Measurements from ENCODE around the gene KIFAP3.

Gene KIFAP3

GRCh38 chr1:169886931-169887330, 187.6 kb downstream of the KIFAP3 start:
- no peak for TF ChIP-seq CTCF (conservative IDR thresholded peaks at IDR 0.05; ENCODE audit: low read depth, low read length)
- H3K4me3 ChIP-seq (ENCODE audit: low read length): no peak overlapping the region
- no peak for DNase-seq (ENCODE audit: low read depth)

GRCh38 chr1:169886422-169886821, 188.1 kb downstream of the KIFAP3 start:
- DNase-seq (ENCODE audit: low read depth): peak; percentile 73
- H3K4me3 ChIP-seq (ENCODE audit: low read length): no peak overlapping the region
- no peak for TF ChIP-seq CTCF (conservative IDR thresholded peaks at IDR 0.05; ENCODE audit: low read depth, low read length)

- TF ChIP-seq CTCF (conservative IDR thresholded peaks at IDR 0.05; ENCODE audit: low read depth, low read length): no peak
- no peak for DNase-seq (ENCODE audit: low read depth)
- H3K4me3 ChIP-seq (ENCODE audit: low read length): no peak overlapping the region
Measured at GRCh38 chr1:169885207-169885606, 189.3 kb downstream of the KIFAP3 start.

GRCh38 chr1:169884634-169885033, 189.9 kb downstream of the KIFAP3 start:
- no peak overlapping the region for H3K4me3 ChIP-seq (ENCODE audit: low read length)
- TF ChIP-seq CTCF (conservative IDR thresholded peaks at IDR 0.05; ENCODE audit: low read depth, low read length): no peak
- DNase-seq (ENCODE audit: low read depth): no peak

GRCh38 chr1:169882039-169882511, 192.4 kb downstream of the KIFAP3 start:
- no peak for TF ChIP-seq CTCF (conservative IDR thresholded peaks at IDR 0.05; ENCODE audit: low read depth, low read length)

GRCh38 chr1:169879034-169879840, 195.3 kb downstream of the KIFAP3 start:
- no peak overlapping the region for H3K4me3 ChIP-seq (ENCODE audit: low read length)
- DNase-seq (ENCODE audit: low read depth): no peak
- TF ChIP-seq CTCF (conservative IDR thresholded peaks at IDR 0.05; ENCODE audit: low read depth, low read length): no peak

More at GRCh38 chr1:169882039-169882511, 192.4 kb downstream of the KIFAP3 start:
- no peak overlapping the region for H3K4me3 ChIP-seq (ENCODE audit: low read length)
- DNase-seq (ENCODE audit: low read depth): no peak

GRCh38 chr1:169878498-169878897, 196.0 kb downstream of the KIFAP3 start:
- no peak for DNase-seq (ENCODE audit: low read depth)
- TF ChIP-seq CTCF (conservative IDR thresholded peaks at IDR 0.05; ENCODE audit: low read depth, low read length): no peak
- H3K4me3 ChIP-seq (ENCODE audit: low read length): no peak overlapping the region
